ENCODE data around the gene EBF3.

Gene EBF3

GRCh38 chr10:129787557-129787956 is 176.5 kb downstream of the EBF3 start:
- no peak for DNase-seq

GRCh38 chr10:129786216-129786615 is 177.9 kb downstream of the EBF3 start:
- no peak for DNase-seq

- no peak for DNase-seq
Measured at GRCh38 chr10:129785536-129785981, 178.5 kb downstream of the EBF3 start.
